ENCODE results near the gene RAB24.
"Not testable (repeated sequence)": the region's sequence is repeated elsewhere in the genome, so short reads cannot be mapped to it uniquely, and the experiment has no call there.

- TF ChIP-seq, protein P1, sequence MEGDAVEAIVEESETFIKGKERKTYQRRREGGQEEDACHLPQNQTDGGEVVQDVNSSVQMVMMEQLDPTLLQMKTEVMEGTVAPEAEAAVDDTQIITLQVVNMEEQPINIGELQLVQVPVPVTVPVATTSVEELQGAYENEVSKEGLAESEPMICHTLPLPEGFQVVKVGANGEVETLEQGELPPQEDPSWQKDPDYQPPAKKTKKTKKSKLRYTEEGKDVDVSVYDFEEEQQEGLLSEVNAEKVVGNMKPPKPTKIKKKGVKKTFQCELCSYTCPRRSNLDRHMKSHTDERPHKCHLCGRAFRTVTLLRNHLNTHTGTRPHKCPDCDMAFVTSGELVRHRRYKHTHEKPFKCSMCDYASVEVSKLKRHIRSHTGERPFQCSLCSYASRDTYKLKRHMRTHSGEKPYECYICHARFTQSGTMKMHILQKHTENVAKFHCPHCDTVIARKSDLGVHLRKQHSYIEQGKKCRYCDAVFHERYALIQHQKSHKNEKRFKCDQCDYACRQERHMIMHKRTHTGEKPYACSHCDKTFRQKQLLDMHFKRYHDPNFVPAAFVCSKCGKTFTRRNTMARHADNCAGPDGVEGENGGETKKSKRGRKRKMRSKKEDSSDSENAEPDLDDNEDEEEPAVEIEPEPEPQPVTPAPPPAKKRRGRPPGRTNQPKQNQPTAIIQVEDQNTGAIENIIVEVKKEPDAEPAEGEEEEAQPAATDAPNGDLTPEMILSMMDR (IDR thresholded peaks at IDR 0.05; ENCODE audit: insufficient read depth, low read length) = not testable (repeated sequence)
- TF ChIP-seq POLR2AphosphoS5 (IDR thresholded peaks at IDR 0.05; ENCODE audit: low read depth); REST (IDR thresholded peaks at IDR 0.05; ENCODE audit: insufficient replicate concordance, low read depth); GABPA (IDR thresholded peaks at IDR 0.05; ENCODE audit: low read depth); SPI1 (IDR thresholded peaks at IDR 0.05; ENCODE audit: borderline replicate concordance, low read depth): not testable (repeated sequence)
Measured at GRCh38 chr5:177306103-177306640, 2.7 kb upstream of the RAB24 start.

Data from HL-60 (cell line).